Measurements from ENCODE around the gene KIAA1755.

Gene KIAA1755

GRCh38 chr20:38277691-38278090 is 17.2 kb upstream of the KIAA1755 start:
- Mint-ChIP-seq H3K4me1 (peaks cover 58% of the 10 kb centered on the region), H3K27ac (peak overlapping the region; percentile 76 to 92 (median 79)), H3K9me3 (peaks cover 7% of the 10 kb centered on the region), H3K4me3 (peak overlapping the region in 2 of 3 experiments; percentile 19 to 53), H3K27me3 (ENCODE audit: low read depth) (peaks cover 6% of the 10 kb centered on the region), H3K36me3 (ENCODE audit: low read depth) (no peaks in the 10 kb centered on the region)
- no peak for TF ChIP-seq CTCF (IDR thresholded peaks at IDR 0.05; ENCODE audit: unreplicated experiment in 3 of 3)

GRCh38 chr20:38277285-38277684 is 16.8 kb upstream of the KIAA1755 start:
- Mint-ChIP-seq H3K36me3 (ENCODE audit: low read depth) (no peaks in the 10 kb centered on the region), H3K4me1 (peaks cover 58% of the 10 kb centered on the region), H3K27ac (peak overlapping the region; percentile 76 to 92 (median 79)), H3K9me3 (peaks cover 5% of the 10 kb centered on the region), H3K27me3 (ENCODE audit: low read depth) (peaks cover 6% of the 10 kb centered on the region), H3K4me3 (peak overlapping the region in 1 of 3 experiments; percentile 19)
- no peak for TF ChIP-seq CTCF (IDR thresholded peaks at IDR 0.05; ENCODE audit: unreplicated experiment in 3 of 3)

GRCh38 chr20:38275815-38276550 is 15.4 kb upstream of the KIAA1755 start:
- Mint-ChIP-seq H3K27me3 (ENCODE audit: low read depth) (peaks cover 6% of the 10 kb centered on the region), H3K9me3 (no peaks in the 10 kb centered on the region), H3K36me3 (ENCODE audit: low read depth) (no peaks in the 10 kb centered on the region), H3K4me3 (no peak overlapping the region), H3K27ac (peak overlapping the region in 2 of 3 experiments; percentile 60 to 85), H3K4me1 (peaks cover 58% of the 10 kb centered on the region)
- TF ChIP-seq CTCF (IDR thresholded peaks at IDR 0.05; ENCODE audit: unreplicated experiment in 3 of 3): no peak

- TF ChIP-seq CTCF (IDR thresholded peaks at IDR 0.05; ENCODE audit: unreplicated experiment in 3 of 3): no peak
- peaks cover 8% of the 10 kb centered on the region for H3K27me3 Mint-ChIP-seq (ENCODE audit: low read depth)
- no peak overlapping the region for H3K4me3 Mint-ChIP-seq
- no peaks in the 10 kb centered on the region for H3K9me3 Mint-ChIP-seq
- no peaks in the 10 kb centered on the region for H3K36me3 Mint-ChIP-seq (ENCODE audit: low read depth)
- peak overlapping the region in 2 of 3 experiments; percentile 24 to 73 for H3K27ac Mint-ChIP-seq
- H3K4me1 Mint-ChIP-seq: peaks cover 51% of the 10 kb centered on the region
Measured at GRCh38 chr20:38272961-38273360, 12.4 kb upstream of the KIAA1755 start.

- no peaks in the 10 kb centered on the region for H3K9me3 Mint-ChIP-seq
- peaks cover 8% of the 10 kb centered on the region for H3K27me3 Mint-ChIP-seq (ENCODE audit: low read depth)
- no peak overlapping the region for H3K4me3 Mint-ChIP-seq
- H3K27ac Mint-ChIP-seq: peak overlapping the region in 2 of 3 experiments; percentile 24 to 73
- no peak for TF ChIP-seq CTCF (IDR thresholded peaks at IDR 0.05; ENCODE audit: unreplicated experiment in 3 of 3)
- H3K4me1 Mint-ChIP-seq: peaks cover 50% of the 10 kb centered on the region
- no peaks in the 10 kb centered on the region for H3K36me3 Mint-ChIP-seq (ENCODE audit: low read depth)
Measured at GRCh38 chr20:38272398-38272797, 11.9 kb upstream of the KIAA1755 start.

- H3K27ac Mint-ChIP-seq: peak overlapping the region in 2 of 3 experiments; percentile 83 to 88
- H3K27me3 Mint-ChIP-seq (ENCODE audit: low read depth): peaks cover 8% of the 10 kb centered on the region
- peaks cover 49% of the 10 kb centered on the region for H3K4me1 Mint-ChIP-seq
- no peaks in the 10 kb centered on the region for H3K9me3 Mint-ChIP-seq
- H3K4me3 Mint-ChIP-seq: no peak overlapping the region
- no peak for TF ChIP-seq CTCF (IDR thresholded peaks at IDR 0.05; ENCODE audit: unreplicated experiment in 3 of 3)
- no peaks in the 10 kb centered on the region for H3K36me3 Mint-ChIP-seq (ENCODE audit: low read depth)
Measured at GRCh38 chr20:38271608-38272120, 11.1 kb upstream of the KIAA1755 start.
